Fibroblast of mammary gland (primary cell): ENCODE results near the gene SH3D21.
A peak's percentile ranks its signal among the peaks of the same experiment; 100 is the strongest.

Source experiments
- DNase-seq: peaks from one replicate; pipeline ENCODE4 v3.0.0-alpha.2; 2010; ENCODE audit warnings: low read depth
- H3K4me3 ChIP-seq: 2 replicates; pipeline ENCODE4 v1.5.1; 2011; ENCODE audit warnings: low read depth, mild to moderate bottlenecking, low read length, moderate library complexity; ENCODE audit not compliant: control insufficient read depth
- TF ChIP-seq, protein P1 (sequence below): conservative IDR thresholded peaks from 2 replicates; pipeline ENCODE4 v1.5.1; 2011; ENCODE audit warnings: low read depth, low read length, inconsistent platforms; ENCODE audit not compliant: control insufficient read depth, insufficient read depth

SH3D21 gene

DNA sequence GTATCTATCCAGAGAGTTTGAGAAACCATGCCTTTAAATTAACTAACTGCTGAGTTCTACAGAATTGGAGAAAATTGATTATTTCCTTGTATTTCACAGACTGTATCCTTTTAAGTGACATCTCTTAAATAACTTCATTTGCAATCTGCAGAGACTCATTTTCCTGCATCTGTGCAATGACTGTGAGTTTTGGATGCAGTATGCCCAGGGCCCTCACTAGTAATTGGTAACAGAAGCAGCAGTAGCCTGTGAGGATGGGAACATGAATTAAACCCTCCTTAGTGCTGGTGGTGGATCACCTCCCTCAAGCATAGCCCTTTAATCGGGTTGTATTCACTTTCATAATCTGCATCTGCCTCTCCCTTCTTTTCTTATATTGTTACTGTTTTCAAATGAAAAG is 21.7 kb upstream of the SH3D21 start:
- TF ChIP-seq, protein P1, sequence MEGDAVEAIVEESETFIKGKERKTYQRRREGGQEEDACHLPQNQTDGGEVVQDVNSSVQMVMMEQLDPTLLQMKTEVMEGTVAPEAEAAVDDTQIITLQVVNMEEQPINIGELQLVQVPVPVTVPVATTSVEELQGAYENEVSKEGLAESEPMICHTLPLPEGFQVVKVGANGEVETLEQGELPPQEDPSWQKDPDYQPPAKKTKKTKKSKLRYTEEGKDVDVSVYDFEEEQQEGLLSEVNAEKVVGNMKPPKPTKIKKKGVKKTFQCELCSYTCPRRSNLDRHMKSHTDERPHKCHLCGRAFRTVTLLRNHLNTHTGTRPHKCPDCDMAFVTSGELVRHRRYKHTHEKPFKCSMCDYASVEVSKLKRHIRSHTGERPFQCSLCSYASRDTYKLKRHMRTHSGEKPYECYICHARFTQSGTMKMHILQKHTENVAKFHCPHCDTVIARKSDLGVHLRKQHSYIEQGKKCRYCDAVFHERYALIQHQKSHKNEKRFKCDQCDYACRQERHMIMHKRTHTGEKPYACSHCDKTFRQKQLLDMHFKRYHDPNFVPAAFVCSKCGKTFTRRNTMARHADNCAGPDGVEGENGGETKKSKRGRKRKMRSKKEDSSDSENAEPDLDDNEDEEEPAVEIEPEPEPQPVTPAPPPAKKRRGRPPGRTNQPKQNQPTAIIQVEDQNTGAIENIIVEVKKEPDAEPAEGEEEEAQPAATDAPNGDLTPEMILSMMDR = no peak
- H3K4me3 ChIP-seq = no peak overlapping the region
- DNase-seq = peak; percentile 18

DNA sequence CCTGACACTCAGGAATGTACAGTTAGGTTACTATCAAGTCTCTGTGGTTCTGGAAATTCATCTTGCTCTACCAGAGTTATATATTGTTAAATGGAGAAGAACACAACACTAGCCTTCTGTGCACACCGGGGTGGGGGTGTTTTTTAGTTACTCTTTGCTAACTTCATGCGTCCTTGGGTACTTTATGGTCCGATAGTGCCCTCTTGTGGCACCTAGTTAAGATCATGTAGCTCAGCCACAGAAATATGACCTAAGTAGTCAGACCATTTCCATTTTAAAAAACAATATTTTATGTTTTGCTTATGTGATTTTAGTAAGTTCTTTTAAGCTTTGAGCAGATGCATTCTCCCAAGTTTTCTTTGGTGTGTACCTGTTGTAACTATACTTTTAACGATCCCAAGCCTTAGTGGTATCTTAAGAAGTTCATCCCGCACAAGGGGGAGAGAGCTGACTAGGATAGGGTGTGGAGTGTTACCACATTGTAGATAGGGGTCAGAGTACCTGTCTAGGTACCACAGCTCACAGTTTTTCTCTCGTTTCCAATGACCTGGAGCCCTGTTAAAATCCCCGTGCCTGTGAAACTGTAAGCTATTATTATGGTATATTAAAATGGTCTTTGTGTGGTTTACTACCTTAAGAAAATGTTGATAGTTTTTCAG is 20.6 kb upstream of the SH3D21 start:
- TF ChIP-seq, protein P1 = peak; percentile 74
- H3K4me3 ChIP-seq = no peak overlapping the region
- DNase-seq = peak; percentile 92

DNA sequence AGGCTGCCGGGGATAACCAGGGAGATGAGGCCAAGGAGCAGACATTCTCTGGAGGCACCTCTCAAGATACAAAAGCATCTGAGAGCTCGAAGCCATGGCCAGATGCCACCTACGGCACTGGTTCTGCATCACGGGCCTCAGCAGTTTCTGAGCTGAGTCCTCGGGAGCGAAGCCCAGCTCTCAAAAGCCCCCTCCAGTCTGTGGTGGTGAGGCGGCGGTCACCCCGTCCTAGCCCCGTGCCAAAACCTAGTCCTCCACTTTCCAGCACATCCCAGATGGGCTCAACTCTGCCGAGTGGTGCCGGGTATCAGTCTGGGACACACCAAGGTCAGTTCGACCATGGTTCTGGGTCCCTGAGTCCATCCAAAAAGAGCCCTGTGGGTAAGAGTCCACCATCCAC is 19.4 kb upstream of the SH3D21 start:
- no peak for DNase-seq
- no peak overlapping the region for H3K4me3 ChIP-seq
- TF ChIP-seq, protein P1 = no peak

DNA sequence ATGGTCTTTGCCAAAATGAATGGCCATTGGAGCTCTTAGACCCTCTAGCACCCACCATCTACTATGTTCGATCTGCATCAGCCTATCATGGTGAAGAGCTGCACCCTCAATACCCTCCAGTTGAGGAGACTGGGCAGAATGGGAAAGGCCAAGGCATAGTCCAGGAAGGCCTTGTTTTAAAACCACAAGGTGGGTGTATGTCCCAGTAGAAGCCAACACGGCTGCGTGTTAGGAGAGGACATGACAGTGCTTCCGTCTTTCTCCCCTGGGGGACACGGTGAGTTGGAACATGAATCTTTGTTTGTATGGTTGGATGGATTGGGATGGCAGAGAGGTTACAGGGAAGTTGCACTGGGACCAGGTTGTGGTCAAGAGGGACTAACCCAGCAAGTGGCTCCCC is 18.6 kb upstream of the SH3D21 start:
- no peak for DNase-seq
- no peak overlapping the region for H3K4me3 ChIP-seq
- TF ChIP-seq, protein P1 = no peak

DNA sequence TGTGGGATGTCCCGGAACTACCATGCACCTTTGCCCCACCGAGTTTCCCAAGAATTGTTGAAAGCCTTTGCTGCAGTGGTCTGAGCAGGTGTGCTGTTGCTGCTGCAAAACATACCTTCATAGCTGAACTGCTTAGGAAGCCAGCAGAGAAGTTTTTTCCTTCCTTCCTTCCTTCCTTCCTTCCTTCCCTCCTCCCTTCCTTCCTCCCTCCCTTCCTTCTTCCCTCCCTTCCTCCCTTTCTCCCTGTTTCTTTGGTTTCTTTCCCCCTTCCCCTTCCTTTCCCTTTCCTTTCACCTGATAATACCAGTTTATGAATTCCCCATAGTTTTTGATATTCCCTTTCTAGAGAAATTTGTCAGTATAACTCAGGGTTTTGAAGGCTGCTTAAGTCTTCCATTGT is 10.8 kb upstream of the SH3D21 start:
- TF ChIP-seq, protein P1 = no peak
- H3K4me3 ChIP-seq = no peak overlapping the region

DNA sequence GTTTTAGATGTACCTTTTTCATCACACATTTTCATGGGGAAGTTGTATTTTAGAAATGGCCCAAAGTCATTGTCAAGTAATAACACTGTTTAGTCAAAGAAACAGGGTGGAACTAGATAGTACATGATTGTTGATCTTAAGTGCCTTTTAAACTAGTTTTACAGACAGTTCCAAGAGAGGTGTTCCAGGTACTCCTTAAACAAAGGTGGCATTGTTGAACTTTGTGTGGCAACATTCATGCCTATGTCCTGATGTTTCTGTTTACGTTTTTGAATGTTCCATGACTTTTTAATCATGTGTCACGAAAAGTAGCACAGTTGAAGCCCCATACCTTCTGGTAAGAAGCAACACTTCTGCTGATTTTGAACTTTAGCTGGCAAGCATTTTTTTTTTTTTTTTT is 9.1 kb upstream of the SH3D21 start:
- no peak overlapping the region for H3K4me3 ChIP-seq
- TF ChIP-seq, protein P1 = no peak
- no peak for DNase-seq

More for the DNA sequence above, 10.8 kb upstream of the SH3D21 start:
- no peak for DNase-seq

DNA sequence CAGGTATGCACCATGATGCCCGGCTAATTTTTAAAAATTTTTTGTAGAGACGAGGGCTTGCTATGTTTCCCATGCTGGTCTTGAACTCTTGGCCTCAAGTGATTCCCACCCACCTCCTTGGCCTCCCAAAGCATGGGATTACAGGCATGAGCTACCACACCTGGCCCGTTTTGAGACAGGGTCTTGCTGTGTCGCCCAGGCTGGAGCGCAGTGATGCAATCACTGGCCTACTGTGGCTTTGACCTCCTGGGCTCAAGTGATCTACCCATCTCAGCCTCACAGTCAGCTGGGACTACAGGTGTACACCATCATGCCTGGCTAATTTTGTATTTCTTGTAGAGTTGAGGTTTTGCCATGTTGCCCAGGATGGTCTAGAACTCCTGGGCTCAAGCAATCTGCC is 7.5 kb upstream of the SH3D21 start:
- H3K4me3 ChIP-seq = no peak overlapping the region
- TF ChIP-seq, protein P1 = no peak
- no peak for DNase-seq
